ENCODE measurements around the gene RIBC2.
A peak's percentile ranks its signal among the peaks of the same experiment; 100 is the strongest.

Gene RIBC2

GRCh38 chr22:45473626-45474237 lies 60.2 kb downstream of the RIBC2 start:
- DNase-seq (ENCODE audit: low spot score) = no peak

- no peak for DNase-seq (ENCODE audit: low spot score)
Observed at GRCh38 chr22:45475063-45475747, 61.7 kb downstream of the RIBC2 start.

- peak; percentile 28 for DNase-seq (ENCODE audit: low spot score)
Observed at GRCh38 chr22:45475851-45476514, 62.5 kb downstream of the RIBC2 start.

- DNase-seq (ENCODE audit: low spot score) = no peak
Observed at GRCh38 chr22:45476814-45477213, 63.3 kb downstream of the RIBC2 start.

GRCh38 chr22:45477366-45478107 lies 64.0 kb downstream of the RIBC2 start:
- no peak for DNase-seq (ENCODE audit: low spot score)

GRCh38 chr22:45478108-45478771 lies 64.7 kb downstream of the RIBC2 start:
- no peak for DNase-seq (ENCODE audit: low spot score)

GRCh38 chr22:45480717-45481116 lies 67.2 kb downstream of the RIBC2 start:
- no peak for DNase-seq (ENCODE audit: low spot score)

- DNase-seq (ENCODE audit: low spot score) = no peak
Observed at GRCh38 chr22:45481661-45482060, 68.2 kb downstream of the RIBC2 start.

Data from pons (tissue), 1 donor.